ENCODE measurements around the gene RGS10.

DNA sequence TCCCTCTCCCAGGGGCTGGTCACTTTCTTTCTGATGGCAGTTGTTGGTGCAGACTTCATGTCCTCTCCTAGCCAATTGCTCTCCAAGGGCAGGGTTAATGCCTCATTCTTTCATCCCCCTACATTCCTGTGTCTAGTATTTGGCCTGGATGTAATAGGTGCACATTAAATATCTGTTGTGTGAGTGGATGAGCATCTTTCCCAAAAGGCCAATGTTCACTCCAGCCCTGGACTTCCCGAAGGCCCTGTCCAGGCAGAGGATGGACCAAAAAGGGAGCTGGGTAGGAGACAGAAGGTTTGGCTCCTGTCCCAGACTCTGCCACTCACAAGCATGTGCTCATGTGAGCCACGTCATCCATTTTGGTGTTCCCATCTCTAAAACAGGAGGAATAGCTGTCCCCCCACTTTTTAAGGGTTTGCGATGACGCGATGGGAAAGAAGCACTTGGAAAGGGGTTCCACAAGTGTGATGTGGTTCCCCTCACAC is 47.5 kb downstream of the RGS10 start:
- no peak for TF ChIP-seq POLR2A (IDR thresholded peaks at IDR 0.05)
- TF ChIP-seq, protein P1, sequence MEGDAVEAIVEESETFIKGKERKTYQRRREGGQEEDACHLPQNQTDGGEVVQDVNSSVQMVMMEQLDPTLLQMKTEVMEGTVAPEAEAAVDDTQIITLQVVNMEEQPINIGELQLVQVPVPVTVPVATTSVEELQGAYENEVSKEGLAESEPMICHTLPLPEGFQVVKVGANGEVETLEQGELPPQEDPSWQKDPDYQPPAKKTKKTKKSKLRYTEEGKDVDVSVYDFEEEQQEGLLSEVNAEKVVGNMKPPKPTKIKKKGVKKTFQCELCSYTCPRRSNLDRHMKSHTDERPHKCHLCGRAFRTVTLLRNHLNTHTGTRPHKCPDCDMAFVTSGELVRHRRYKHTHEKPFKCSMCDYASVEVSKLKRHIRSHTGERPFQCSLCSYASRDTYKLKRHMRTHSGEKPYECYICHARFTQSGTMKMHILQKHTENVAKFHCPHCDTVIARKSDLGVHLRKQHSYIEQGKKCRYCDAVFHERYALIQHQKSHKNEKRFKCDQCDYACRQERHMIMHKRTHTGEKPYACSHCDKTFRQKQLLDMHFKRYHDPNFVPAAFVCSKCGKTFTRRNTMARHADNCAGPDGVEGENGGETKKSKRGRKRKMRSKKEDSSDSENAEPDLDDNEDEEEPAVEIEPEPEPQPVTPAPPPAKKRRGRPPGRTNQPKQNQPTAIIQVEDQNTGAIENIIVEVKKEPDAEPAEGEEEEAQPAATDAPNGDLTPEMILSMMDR (IDR thresholded peaks at IDR 0.05 in 4 of 5, conservative IDR thresholded peaks at IDR 0.05 in 1 of 5): no peak
